HG03064 (cell line): Measurements from ENCODE around the gene ASPM.
"Not testable (repeated sequence)": the region's sequence is repeated elsewhere in the genome, so short reads cannot be mapped to it uniquely, and the experiment has no call there.

ENCODE experiments used
- ATAC-seq: cut with Tn5 transposase; IDR thresholded peaks from one replicate; pipeline ENCODE4 v1.9.1; 2021; ENCODE audit warnings: low read depth; ENCODE audit not compliant: unreplicated experiment

The ASPM gene

DNA sequence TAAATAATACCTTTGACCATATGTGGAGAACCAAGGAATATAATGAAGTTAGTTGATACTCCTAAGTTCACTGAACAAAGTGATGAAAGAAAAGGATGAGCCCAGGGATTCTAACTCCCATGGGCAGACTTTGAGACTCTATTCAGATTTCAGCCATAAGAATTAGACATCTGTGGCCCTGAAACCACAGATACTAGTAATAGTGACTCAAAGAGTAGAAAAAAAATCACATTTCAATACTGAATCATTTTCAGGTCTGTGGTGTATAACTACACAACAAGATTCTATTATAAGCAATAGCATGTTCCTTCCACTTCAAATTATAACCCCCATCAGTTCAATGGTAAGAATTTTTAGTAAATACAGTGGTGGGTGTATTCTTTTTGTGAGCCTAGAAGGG is 63.0 kb downstream of the ASPM start:
- no peak for ATAC-seq

DNA sequence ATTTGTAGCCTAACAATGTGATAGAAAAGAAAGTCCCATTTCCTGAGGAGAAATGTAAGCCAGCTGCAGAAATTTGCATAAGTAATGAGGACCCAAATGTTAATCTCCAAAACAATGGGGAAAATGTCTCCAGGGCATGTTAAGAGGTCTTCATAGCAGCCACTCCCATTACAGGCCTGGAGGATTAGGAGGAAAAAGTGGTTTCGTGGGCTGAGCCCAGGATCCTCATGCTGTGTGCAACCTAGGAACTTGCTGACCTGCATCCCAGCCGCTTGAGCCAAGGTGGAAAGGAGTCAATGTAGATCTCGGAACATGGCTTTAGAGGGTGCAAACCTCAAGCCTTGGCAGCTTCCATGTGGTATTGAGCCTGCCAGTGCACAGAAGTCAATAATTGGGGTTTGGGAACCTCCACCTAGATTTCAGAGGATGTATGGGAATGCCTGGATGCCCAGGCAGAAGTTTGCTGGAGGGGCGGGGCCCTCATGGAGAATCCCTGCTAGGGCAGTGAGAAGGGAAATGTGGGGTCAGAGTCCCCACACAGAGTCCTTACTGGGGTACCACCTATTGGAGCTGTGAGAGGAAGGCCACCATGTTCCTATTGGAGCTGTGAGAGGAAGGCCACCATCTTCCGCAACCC is 65.2 kb downstream of the ASPM start:
- ATAC-seq: no peak

DNA sequence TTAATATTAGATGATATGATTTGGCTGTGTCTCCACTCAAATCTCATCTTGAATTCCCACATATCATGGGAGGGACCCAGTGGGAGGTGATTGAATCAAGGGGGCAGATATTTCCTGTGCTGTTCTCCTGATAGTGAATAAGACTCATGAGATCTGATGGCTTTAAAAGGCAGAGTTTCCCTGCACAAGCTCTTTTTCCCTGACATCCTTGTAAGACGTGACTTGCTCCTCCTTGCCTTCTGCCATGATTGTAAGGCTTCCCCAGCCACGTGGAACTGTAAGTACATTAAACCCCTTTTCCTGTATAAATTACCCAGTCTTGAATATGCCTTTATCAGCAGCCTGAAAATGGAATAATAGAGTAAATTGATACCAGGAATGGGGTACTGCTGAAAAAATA is 66.1 kb downstream of the ASPM start:
- ATAC-seq: no peak

DNA sequence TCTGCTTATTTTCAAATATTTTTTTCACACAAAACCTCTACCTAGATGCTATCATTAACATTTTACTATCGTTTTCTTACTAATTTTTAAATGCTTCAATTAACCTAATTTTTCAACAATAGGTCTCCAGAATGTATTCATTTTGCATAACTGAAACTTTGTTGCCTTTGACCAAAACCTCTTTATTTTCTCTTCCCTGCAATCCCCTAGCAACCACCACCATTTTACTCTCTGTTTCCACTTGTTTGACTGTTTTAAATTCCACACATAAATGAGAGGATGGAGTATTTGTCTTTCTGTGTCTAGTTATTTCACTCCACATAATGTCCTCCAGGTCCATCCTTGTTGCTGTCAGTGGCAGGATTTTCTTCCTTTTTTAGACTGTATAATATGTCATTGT is 69.9 kb downstream of the ASPM start:
- ATAC-seq: no peak

DNA sequence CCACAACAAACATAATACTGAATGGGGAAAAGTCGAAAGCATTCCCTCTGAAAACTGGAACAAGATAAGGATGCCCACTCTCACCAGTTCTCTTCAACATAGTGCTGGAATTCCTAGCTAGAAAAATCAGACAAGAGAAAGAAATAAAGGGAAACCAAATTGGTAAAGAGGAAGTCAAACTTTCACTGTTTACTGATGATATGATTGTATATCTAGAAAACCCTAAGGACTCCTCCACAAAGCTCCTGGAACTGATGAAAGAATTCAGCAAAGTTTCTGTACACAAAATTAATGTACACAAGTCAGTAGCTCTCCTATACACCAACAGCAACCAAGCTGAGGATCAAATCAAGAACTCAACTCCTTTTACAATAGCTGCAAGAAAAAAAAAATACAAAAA is 72.5 kb downstream of the ASPM start:
- no peak for ATAC-seq

DNA sequence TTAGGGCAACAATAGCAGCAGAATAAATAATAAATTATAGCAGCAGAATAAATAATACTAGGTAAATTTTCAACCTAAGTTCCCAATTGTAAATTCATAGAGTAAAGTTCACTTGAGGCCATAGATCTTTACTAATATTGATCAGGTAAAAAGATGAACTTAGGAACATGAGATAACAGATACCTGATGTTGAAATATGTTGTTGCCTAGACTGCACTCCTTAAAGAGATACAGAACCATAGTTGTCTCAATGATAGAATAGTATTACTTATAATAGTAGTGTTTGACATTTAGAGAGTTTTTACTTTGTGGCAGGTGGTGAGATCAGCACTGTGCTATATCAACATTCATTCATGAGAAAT is 79.0 kb downstream of the ASPM start:
- no peak for ATAC-seq

DNA sequence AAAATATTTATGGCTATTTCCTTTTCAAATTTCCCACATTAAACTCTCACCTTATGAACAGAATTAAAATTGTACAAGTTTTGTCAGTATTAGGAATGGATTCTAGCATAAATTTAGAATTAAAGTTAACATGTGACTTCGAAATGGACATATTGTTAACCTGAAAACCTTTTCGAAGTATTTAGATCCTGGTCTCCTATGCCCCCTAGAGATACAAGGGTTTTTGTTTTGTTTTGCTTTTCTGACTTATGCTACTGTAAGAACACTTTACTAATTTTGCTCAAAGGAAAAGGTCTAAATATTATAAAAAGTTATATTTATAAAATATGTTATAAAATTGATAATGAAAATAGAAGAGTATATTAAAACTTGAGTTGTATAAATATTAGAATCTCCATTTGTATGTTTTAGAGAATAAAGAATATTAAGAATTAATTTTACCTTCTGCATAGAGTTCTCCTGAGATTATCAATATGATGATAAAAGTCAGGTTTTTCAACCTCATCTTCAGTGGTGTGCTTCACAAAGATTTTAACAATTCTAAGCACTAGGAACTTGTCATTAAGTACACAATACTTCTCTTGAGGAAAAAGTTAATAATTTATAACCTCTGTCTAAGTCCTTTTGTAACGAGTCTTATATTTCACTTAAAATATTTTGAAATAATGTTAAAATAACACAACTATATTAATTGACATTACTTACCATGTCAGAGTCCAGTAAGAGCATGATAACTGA is 79.6 kb downstream of the ASPM start, which contains the start of gene F13B:
Gene F13B (minus strand): TSS at position 542 of the 738 bp plus-strand sequence. CDS start 37 bp downstream, at position 505.
- ATAC-seq: no peak

DNA sequence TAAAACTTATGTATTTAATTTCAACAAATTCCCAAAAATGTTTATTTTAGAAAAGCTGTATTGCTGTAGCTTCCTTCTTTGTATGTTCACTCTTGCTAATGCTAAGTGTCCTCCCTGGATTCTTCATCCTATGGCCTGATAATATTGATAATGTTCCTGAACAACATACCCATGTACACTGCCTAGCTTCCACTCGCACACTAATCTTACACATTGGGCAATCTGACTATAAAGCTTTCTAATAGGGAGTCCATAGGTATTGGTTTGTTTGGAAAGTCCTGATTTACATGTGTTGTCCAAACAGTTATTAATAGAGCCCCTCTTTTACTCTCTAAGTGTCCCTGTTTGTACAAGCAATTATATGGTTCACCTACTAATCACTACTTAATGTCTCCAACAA is 80.2 kb downstream of the ASPM start:
- no peak for ATAC-seq

DNA sequence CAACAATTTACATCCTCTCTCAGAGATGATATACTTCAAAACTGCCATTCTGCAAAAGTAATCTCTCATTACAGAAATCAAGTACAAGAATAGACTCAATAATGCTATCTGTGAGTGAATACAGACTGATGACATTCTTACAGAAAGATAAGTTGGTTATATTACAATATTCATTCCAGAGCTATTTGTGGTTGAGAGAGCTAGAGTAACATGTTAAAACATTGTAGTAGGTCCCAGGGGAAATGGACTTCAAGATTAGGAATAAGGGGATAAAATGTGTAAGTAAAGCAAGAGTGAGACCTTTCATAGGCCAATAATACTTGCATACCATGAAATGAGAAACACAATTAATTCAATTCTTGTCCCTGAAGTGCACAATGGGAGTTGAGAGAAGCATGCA is 80.9 kb downstream of the ASPM start:
- ATAC-seq: no peak

DNA sequence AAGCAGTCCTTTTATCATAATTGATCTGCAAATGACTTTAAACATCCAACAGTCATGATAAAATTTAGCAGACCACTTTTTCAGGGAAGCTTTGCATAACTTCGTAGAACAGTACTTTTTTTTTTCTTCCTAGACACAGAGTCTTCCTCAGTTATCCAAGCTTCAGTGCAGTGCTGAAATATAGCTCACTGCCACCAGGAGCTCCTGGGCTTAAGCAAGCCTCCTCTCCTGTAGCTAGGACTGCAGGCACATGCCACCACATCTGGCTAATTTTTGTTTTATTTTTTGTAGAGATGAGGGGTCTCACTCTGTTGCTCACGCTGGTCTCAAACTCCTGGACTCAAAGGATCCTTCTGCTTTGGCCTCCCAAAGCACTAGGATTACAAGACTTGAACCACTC is 83.3 kb downstream of the ASPM start:
- ATAC-seq: no peak

DNA sequence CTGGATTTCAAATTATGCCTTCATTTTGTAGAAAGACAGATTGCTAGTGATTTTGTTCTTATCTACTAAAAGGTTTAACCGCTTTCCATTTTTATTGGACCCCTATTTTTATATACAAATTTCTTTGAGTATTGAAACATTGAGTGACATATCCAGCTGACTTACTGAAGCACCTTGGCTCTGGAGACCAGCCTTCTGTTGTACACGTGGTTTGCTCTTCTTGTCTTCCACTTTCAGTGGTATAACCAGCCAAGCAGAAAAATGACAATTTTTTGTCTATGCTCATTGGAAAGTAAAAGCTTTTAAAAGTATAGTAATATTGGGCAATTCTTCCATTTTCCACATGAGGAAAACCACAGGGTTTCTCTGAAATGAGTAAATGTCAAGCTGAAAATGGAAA is 83.8 kb downstream of the ASPM start:
- peak; percentile 93 for ATAC-seq

DNA sequence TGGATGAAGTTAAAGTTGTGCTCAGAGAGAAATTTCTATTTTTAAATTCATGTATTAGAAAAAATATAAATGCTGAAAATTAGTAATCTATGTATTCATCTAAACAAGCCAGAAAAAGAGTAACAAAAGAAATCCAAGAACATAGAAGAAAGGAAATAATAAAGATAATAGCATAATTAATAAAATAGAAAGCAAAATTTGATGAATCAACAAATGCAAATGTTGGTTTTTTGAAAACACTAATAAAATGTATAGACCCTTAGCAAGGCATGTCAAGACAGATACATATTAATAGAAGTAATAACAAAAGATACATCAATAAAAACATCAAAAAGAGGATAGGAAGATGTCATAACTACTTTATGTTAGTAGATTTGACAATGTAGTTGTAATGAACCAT is 97.4 kb downstream of the ASPM start:
- ATAC-seq: no peak

DNA sequence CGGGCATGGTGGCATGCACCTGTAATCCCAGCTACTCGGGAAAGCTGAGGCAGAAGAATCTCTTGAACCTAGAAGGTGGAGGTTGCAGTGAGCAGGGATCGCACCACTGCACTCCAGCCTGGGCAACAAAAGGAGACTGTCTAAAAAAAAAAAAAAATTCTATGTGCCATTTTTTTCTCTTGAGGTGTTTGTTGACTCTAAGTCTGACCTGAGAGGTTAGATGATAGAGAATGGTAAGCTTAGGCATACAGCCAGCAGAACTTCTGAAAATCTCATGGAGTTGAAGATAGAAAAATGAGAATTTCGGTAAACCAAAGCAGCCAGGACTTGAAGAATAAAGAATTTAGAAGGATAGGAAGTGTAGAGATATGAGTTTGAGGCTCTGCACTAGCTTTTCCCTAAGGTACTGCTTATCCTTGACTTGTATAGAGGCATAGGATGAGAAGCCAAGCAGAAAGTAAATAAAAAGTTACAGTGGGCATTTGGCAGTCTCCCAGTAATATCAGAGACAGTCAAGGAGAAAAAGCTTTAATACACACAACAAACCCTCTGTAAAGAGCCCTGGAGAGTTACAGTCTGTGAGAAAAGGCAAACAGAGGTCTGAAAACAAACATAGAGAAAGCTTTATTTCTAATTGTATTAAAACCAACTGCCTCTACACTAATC is 103.7 kb downstream of the ASPM start:
- ATAC-seq: no peak

DNA sequence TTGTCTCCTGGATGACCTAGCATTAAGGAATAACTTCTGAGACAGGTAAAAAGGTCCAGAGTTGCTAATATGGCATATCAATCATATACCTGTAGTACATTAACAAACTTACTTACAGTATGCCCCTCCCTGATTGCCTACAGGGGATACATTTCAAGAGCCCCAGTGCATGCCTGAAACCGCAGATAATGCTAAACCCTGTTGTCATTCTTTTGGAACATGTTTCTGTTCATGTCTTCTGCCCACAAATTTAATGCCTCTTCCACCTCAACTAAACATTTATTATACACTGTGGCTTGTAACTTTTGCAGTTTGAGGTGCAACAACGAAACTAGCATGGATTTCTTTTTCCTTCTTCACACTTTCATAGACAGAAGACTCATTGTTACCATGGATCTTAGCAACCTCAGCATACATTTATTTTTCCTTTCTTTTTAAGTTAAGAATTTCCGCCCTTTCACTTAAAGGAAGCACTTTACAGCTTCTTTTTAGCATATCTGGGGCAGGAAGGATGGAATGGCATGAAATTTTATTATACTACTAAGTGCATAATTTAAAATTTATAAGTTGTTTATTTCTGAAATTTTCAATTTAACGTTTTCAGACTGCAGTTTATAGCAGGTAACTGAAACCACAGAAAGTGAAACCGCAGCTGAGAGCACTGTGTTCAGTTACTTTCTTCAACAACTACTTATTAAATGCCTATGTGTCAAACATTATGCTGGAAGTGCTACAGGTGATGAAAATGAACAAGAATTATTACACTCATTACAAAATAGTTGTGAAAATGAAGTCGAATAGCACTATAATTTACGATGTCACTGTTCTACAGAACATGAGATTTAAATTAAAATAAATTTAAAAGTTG is 104.7 kb downstream of the ASPM start:
- ATAC-seq: peak; percentile 89

DNA sequence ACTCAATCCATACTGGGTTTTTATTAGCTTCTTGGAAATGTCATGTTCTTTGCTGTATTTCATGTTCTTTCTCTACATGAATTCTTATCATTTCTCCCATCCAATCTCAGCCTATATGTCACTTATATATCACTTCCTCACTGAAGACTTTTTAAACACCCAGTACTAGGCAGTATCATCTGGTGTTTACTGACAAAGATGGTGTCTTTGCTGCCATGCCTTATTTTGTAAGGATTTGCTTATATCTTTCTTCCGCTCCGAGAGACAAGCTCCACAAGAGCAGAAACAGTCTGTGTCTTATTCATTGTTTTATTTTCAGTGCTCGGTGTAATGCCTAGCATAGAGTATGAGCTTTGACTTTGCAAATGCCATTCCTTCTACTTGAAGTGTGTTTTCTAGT is 109.6 kb downstream of the ASPM start:
- ATAC-seq: no peak

DNA sequence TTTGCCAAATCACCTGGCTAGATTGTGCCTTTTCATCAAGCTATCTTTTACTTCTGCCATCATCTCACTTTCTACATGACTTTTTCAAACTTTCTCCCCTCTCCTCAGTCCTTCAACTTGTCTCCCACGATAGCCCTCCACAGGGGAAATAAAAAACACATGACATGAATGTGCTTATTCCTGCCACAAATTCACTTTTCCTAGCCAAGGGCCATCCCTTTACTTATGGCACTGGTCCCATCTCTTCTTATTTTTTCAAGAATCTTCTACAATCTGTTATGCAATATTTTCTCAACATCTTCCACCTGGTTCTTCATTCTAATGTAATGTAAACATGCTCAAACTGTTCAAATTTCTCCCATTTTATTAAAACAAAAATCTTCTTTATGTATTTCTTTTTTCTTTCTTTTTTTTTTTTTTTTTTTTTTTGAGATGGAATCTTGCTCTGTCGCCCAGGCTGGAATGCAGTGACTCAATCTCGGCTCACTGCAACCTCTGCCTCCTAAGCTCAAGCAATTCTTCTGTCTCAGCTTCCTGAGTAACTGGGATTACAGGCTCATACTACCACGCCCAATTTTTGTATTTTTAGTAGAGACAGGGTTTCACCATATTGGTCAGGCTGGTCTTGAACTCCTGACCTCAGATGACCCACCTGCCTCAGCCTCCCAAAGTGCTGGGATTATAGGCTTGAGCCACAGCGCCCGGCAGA is 111.7 kb downstream of the ASPM start:
- ATAC-seq: not testable (repeated sequence)
